Activated CD8-positive, alpha-beta memory T cell treated with anti-CD3 and anti-CD28 coated beads, Interleukin-2, amount 50 U/mL, for 24 hours (primary cell): Measurements from ENCODE around the gene LRMDA.
"Not testable (repeated sequence)": the region's sequence is repeated elsewhere in the genome, so short reads cannot be mapped to it uniquely, and the experiment has no call there.

Experiments
- DNase-seq: peaks from one replicate; pipeline ENCODE4 v3.0.0-alpha.2; 2020; ENCODE audit errors: extremely low read depth

The LRMDA gene

DNA sequence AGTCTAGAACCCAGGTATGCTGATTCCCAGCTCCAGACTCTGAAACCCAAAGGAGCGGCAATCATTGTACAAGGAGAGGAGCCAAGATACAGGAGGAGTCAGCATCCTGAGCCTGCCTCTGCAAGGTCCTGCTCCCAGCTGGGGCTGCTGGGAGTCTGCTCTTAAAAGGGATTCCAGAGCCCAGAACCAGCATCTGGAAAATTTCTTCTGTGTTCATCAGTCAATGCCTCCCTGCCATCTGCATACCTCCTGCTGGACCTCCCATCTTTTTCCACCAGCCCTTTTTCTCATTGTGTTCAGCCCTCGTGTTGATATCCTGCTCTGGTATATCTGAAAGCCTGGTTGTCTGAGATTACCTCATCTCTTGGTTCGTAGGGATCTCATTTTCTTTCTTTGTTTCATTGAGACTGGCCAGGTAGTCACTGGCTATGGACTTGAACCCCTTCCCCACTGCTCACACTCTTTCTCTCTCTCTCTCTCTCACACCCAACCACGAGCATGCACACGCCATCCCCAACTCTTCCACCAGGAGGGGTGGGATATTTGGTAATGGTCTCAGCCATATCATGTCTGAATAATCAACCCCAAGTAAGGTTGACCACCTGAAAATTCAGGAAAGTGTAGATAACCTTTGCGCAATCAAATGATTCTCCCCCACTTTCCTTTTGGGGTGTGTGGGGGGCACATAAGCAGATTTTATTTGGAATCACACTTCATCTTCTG, 608.8 kb downstream of the LRMDA start:
- DNase-seq, result no peak

GRCh38 chr10:76040830-76041220, 609.4 kb downstream of the LRMDA start:
- DNase-seq, result no peak

GRCh38 chr10:76041551-76041950, 610.1 kb downstream of the LRMDA start:
- no peak for DNase-seq

- no peak for DNase-seq
Measured at GRCh38 chr10:76043261-76043660, 611.8 kb downstream of the LRMDA start.

- DNase-seq, result no peak
Measured at GRCh38 chr10:76044751-76045150, 613.3 kb downstream of the LRMDA start.

- no peak for DNase-seq
Measured at GRCh38 chr10:76045174-76045573, 613.8 kb downstream of the LRMDA start.

GRCh38 chr10:76047521-76047920, 616.1 kb downstream of the LRMDA start:
- DNase-seq, result no peak

GRCh38 chr10:76049581-76050290, 618.3 kb downstream of the LRMDA start:
- no peak for DNase-seq

DNA sequence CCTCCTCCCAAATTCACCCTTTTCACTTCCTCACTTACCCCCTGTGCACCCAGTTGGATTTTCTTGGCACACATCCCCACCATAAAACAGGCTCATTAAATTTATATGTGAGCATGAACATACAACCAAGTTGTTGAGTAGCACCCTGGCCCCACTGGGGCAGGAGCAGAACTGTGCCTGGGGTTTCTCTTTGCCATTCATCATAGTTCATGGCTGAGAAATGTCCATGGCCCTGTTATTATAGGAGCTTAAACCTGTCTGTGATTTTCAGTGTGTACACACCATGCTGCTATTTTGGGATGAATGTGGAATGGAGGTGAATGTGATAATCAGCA, 618.8 kb downstream of the LRMDA start:
- no peak for DNase-seq

- no peak for DNase-seq
Measured at GRCh38 chr10:76051007-76051936, 619.8 kb downstream of the LRMDA start.

GRCh38 chr10:76052682-76053503, 621.5 kb downstream of the LRMDA start:
- no peak for DNase-seq

DNA sequence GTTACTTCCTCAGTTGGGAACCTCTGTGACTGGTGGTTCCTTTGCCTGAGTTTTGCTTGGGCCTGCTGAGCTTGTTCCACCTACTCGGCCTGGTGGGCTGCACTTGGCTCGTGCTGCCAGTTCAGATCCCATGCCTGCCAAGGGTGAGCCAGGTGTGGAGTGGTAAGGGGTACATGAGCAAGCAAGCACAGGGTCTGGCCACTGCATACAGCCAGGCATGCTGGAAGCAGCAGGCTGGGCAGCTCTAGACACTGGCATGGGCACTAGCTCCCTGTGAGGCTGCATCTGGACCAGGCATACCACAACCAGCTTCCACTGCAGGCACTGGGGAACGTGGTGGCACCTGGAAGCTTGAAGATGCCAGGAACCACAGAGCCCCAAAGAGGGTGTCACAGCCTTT, 624.0 kb downstream of the LRMDA start:
- DNase-seq, result no peak

GRCh38 chr10:76055963-76056362, 624.5 kb downstream of the LRMDA start:
- DNase-seq, result no peak

- DNase-seq, result not testable (repeated sequence)
Measured at GRCh38 chr10:76060993-76061392, 629.6 kb downstream of the LRMDA start.

GRCh38 chr10:76066457-76066856, 635.0 kb downstream of the LRMDA start:
- no peak for DNase-seq

DNA sequence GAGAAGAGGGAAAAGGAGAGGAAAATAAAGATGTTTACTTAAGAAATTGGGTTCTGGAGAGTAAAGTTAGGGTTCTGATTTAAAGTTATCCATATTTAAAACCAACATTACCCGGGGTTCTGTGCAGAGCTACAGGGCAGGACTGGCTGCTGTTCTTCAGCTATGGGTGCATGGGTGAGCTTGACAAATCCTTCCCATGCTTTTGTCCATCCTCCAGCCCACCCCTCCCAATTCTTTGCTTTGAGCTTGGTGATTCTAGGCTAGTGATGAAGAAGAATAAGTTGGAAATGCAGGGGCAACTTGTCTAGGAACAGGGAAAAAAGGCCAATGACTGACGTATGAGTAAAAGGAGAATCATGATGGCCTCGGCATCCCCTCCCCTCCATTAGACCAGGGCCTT, 636.0 kb downstream of the LRMDA start:
- DNase-seq, result no peak

GRCh38 chr10:76068856-76069255, 637.4 kb downstream of the LRMDA start:
- no peak for DNase-seq

- no peak for DNase-seq
Measured at GRCh38 chr10:76070916-76071315, 639.5 kb downstream of the LRMDA start.

DNA sequence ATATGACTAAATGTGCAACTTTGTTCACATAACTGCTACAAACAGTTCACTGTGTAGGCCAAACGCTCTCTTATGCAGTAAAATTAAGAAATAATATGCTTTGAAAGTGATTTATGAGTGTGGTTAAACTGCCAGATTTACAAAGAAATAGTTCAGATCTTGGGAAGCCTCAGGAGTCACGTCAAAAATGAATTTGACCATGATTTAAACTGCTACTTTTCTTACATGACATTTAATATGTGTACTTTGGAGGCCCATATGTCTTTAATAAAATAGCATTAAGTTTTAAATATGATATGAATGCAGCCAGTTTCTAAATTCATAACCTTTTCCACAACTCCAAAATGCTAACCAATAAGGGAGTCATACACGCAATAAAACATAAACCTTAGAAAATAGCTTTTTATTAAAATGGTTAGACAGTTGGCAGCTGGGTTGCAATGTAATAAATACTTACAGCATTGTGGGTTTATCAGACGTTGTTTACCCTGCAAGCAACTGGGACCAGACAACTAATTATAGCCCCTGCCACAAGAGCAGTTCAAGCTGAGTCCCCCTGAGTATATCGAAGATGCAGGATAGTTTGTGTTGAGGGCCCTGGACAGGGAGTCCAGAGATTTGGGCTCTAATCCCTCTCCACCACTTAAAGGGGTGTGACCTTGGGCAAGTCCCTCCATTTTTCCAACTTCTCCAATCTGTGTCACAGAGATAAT, 640.4 kb downstream of the LRMDA start:
- no peak for DNase-seq

DNA sequence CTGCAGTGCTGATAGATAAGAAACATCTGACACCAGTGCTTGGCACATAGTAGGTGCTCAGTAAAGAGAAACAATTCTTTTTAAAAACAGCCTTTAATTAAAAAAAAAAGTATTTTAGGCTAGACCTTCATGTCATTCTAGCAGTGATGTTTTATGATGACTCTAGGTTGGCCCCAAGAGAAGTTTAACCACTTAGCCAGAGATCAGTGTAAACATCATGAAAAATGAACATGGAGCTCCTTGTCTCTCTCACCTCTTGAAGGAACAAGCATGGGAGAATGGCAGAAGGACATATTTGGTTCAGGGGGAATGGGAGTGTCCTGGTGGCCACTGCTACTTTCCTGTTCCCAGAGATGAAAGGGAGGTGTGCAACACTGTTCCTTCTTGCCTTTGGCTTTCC, 641.0 kb downstream of the LRMDA start:
- DNase-seq, result no peak

GRCh38 chr10:76073524-76073923, 642.1 kb downstream of the LRMDA start:
- no peak for DNase-seq
